SK-N-MC (cell line): ENCODE results near the gene NPPB.

Source experiments
- DNase-seq: peaks from one replicate; pipeline ENCODE4 v3.0.0-alpha.2; 2011; ENCODE audit warnings: low read depth, low spot score
- H3K27ac ChIP-seq: fragments of 200-600 bp; sonication (generic); 2 replicates; pipeline ENCODE4 v1.5.1; 2016; ENCODE audit warnings: mixed run types
- H3K36me3 ChIP-seq: fragments of 200-600 bp; sonication (generic); 2 replicates; pipeline ENCODE4 v1.6.1; 2017; ENCODE audit warnings: antibody characterized with exemption, low read length, mixed read lengths; ENCODE audit not compliant: insufficient read depth
- H3K4me3 ChIP-seq: fragments of 200-600 bp; sonication (generic); 2 replicates; pipeline ENCODE4 v1.5.1; 2016
- H3K9ac ChIP-seq: fragments of 200-600 bp; sonication (generic); 2 replicates; pipeline ENCODE4 v1.8.0; 2017; ENCODE audit warnings: mixed run types, mixed read lengths; ENCODE audit not compliant: insufficient read length
- H3K9me3 ChIP-seq: fragments of 200-600 bp; sonication (generic); 2 replicates; pipeline ENCODE4 v1.6.1; 2017; ENCODE audit warnings: low read depth, mild to moderate bottlenecking, antibody characterized with exemption, low read length, moderate library complexity, mixed read lengths
- EZH2 ChIP-seq: fragments of 200-600 bp; sonication (generic); IDR thresholded peaks from one replicate; pipeline ENCODE4 v1.6.1; 2017; ENCODE audit warnings: antibody characterized with exemption
- FOXP2 ChIP-seq: optimal IDR thresholded peaks from 2 replicates; pipeline ENCODE3; 2011; ENCODE audit warnings: mild to moderate bottlenecking, moderate library complexity; ENCODE audit not compliant: insufficient read depth; ENCODE audit errors: extremely low read length, control extremely low read depth
- POLR2AphosphoS5 ChIP-seq: IDR thresholded peaks from 2 replicates; pipeline ENCODE4 v1.6.1; 2012; ENCODE audit warnings: mild to moderate bottlenecking, low read depth, low read length, borderline replicate concordance

Gene NPPB

DNA sequence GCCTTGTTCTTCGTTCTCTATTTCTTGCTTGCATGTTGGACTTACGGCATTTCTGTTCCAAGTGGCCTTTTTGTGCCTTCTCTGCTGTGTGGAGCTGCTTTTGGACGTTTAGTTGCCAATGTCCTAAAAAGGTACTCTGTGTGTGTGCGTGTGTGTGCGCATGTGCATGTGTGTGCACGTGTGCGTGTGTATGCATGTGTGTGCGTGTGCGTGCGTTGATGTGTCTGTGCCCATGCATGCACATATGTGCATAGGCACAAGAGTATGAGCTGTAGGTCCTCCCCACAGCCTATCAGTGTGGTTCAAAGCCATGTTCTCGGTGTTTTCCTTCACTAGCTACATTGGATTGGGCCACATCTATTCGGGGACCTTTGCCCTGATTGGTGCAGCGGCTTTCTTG is 24.8 kb downstream of the NPPB start:
- TF ChIP-seq FOXP2 (no peak), EZH2 (no peak), POLR2AphosphoS5 (no peak)
- Histone ChIP-seq H3K9ac (no peak overlapping the region), H3K36me3 (peaks cover 81% of the 10 kb centered on the region), H3K4me3 (no peak overlapping the region), H3K27ac (no peak overlapping the region), H3K9me3 (no peaks in the 10 kb centered on the region)
- DNase-seq = no peak

DNA sequence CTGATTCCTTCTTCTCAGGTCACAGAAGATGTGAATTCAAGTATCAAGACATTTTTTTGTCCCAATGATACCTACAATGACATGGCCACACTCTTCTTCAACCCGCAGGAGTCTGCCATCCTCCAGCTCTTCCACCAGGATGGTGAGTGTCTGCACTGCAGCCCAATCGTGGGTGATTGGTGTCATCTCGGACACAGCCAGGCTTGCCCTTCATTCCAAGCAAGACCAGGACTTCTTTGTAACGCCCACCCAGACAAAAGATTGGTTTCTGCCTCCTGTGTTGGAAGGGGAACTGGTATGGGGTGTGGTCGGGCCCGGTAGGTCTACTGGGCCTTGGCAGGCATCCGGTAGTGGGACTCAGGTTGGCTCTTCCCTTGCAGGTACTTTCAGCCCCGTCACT is 25.2 kb downstream of the NPPB start:
- no peak overlapping the region for H3K9ac ChIP-seq
- H3K27ac ChIP-seq = no peak overlapping the region
- TF ChIP-seq POLR2AphosphoS5 (no peak), FOXP2 (no peak)
- H3K36me3 ChIP-seq = peaks cover 82% of the 10 kb centered on the region
- no peak overlapping the region for H3K4me3 ChIP-seq
- DNase-seq = no peak
- no peaks in the 10 kb centered on the region for H3K9me3 ChIP-seq

DNA sequence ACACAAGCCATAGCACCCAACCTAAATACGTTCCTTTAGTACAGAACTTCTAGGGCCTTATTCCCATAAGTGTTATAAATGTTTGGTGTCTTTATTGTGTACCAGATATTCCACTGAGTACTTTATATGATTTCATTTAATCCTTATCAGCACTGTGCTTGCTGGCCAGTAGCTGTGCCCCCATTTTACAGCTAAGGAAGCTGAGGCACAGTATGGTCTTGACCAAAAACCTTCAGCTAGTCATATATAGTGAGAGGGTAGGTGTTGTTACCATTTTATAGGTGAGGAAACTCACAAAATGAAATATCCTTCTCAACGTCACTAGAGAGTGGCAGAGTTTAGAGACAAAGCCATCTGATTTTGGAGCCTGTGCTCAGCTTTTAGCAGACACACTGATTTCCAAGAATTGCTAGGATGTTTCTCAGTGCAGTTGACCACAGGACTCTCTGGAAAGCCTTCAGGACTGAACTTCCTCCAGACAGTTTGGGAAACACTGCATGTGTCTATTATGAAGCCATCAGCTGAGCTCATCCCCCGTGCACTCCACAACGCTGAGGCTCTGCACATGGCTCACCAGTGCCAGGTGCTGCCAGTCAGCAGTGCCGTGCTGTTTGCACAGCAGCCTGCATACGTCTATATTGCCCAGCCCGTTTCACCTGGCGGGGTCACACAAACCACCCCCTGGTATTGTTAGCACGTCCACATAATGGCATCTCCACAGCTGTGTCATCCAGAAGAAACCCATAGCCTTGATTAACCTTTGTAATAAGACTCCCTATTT is 26.6 kb downstream of the NPPB start:
- Histone ChIP-seq H3K27ac (no peak overlapping the region), H3K9me3 (no peaks in the 10 kb centered on the region), H3K36me3 (peaks cover 82% of the 10 kb centered on the region), H3K9ac (no peak overlapping the region), H3K4me3 (no peak overlapping the region)
- TF ChIP-seq FOXP2 (no peak), EZH2 (no peak), POLR2AphosphoS5 (no peak)
- no peak for DNase-seq

DNA sequence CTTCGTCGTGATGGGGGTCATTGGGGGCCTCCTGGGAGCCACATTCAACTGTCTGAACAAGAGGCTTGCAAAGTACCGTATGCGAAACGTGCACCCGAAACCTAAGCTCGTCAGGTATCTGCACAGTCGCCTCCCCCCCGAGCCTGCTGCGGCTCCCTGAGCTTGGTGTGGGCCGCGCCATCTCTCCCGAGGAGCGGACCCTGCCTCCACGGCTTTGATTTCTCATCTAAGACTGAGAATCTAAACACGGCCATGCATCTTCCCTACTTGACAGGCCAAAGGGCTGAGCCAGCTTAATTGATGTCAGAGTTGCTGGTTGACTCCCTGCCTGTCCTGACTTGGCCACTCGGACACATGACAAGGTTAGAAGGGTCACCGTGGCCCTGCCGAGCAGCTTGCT is 30.2 kb downstream of the NPPB start:
- no peak overlapping the region for H3K4me3 ChIP-seq
- no peak overlapping the region for H3K9ac ChIP-seq
- H3K27ac ChIP-seq = no peak overlapping the region
- TF ChIP-seq EZH2 (no peak), FOXP2 (no peak), POLR2AphosphoS5 (no peak)
- H3K9me3 ChIP-seq = no peaks in the 10 kb centered on the region
- no peak for DNase-seq
- H3K36me3 ChIP-seq = peaks cover 77% of the 10 kb centered on the region

DNA sequence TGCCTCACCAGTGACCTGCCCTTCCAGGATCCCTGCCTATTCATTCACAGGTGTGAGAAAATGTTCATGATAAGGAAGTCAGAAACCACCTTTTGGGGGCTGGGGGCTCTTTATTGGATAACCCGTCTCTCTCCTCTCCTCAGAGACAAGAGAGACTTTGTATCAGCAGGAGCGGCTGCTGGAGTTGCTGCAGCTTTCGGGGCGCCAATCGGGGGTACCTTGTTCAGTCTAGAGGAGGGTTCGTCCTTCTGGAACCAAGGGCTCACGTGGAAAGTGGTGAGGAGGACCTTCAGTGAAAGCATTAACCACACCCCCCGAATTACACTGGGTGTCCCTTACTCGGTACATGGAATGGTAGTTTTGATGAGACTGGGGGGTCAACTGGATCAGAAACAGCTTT is 31.8 kb downstream of the NPPB start:
- H3K4me3 ChIP-seq = no peak overlapping the region
- H3K9ac ChIP-seq = no peak overlapping the region
- peaks cover 65% of the 10 kb centered on the region for H3K36me3 ChIP-seq
- H3K9me3 ChIP-seq = no peaks in the 10 kb centered on the region
- no peak for DNase-seq
- no peak overlapping the region for H3K27ac ChIP-seq
- TF ChIP-seq POLR2AphosphoS5 (no peak), FOXP2 (no peak), EZH2 (no peak)

DNA sequence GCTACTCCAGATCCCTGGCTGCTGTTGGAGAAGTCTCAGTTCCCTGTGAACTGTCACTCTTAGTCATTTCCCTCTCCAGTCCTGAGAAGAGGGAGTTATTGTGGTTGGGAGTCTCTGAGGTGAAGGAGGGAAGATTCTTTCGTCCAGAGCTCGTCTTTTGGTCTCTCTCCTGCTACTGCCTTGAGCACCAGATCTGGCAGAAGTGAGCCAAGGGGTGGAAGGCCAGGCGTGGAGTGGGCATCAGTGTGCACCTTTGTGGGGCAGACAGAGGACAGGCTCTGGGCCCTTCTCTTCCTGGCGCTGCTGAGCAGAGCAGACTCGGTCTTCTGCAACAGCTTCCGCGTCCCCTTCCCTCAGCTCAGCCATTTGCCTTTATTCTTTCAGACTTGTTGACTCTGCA is 33.6 kb downstream of the NPPB start:
- TF ChIP-seq FOXP2 (no peak), POLR2AphosphoS5 (no peak), EZH2 (no peak)
- Histone ChIP-seq H3K36me3 (peaks cover 53% of the 10 kb centered on the region), H3K27ac (no peak overlapping the region), H3K9ac (no peak overlapping the region), H3K4me3 (no peak overlapping the region), H3K9me3 (no peaks in the 10 kb centered on the region)
- DNase-seq = no peak

DNA sequence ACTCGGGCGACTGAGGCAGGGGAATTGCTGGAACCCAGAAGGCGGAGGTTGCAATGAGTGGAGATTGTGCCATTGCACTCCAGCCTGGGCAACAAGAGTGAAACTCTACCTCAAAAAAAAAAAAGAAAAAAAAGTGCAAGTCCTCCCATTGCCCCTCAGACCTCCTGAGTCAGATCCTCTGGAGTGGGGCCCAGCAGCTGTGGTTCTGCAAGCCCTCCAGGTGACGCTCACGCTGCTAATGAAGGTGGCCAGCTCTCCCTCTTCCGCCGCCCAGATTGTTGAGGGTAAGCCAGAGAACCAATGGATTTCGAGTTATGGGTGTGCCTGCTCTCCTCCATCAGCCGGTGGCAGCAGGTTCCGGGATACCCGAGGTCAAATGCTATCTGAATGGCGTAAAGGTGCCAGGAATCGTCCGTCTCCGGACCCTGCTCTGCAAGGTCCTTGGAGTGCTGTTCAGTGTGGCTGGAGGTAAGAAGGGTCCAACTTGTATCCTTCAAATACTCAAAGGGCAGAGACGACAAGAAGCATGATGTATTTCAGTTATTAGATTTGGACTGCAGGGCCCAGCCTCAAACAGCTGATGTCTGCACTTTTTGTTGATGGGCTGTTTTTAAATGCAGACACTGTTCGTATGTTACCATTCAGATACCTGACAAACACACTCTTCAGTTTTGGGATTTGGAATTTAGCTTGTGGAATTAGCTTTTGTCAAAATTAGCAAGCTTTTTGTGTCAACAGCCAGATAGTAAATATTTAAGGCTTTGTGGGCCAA is 35.2 kb downstream of the NPPB start:
- Histone ChIP-seq H3K4me3 (no peak overlapping the region), H3K36me3 (peaks cover 53% of the 10 kb centered on the region), H3K9ac (no peak overlapping the region), H3K27ac (no peak overlapping the region), H3K9me3 (no peaks in the 10 kb centered on the region)
- no peak for DNase-seq
- no peak for TF ChIP-seq EZH2
- no peak for TF ChIP-seq FOXP2
- no peak for TF ChIP-seq POLR2AphosphoS5

DNA sequence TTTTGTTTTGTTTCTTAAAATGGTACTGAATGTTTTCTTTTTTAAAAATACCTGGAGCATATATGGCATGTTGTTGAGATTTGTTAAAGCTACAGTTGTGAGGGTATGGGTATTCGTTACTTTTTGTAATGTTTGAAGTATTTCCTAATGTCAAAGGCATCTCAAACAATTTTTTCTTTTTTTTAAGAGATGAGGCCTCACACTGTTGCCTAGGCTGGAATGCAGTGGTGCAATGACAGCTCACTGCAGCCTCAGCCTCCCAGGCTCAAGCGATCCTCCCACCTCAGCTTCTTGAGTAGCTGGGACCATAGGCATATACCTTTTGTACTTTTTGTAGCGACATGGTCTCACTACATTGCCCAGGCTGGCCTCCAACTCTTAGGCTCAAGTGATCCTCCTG is 36.7 kb downstream of the NPPB start:
- H3K36me3 ChIP-seq = peaks cover 52% of the 10 kb centered on the region
- no peak overlapping the region for H3K27ac ChIP-seq
- no peak for DNase-seq
- no peak for TF ChIP-seq FOXP2
- no peak for TF ChIP-seq POLR2AphosphoS5
- no peak for TF ChIP-seq EZH2
- no peak overlapping the region for H3K9ac ChIP-seq
- no peak overlapping the region for H3K4me3 ChIP-seq
- H3K9me3 ChIP-seq = no peaks in the 10 kb centered on the region

DNA sequence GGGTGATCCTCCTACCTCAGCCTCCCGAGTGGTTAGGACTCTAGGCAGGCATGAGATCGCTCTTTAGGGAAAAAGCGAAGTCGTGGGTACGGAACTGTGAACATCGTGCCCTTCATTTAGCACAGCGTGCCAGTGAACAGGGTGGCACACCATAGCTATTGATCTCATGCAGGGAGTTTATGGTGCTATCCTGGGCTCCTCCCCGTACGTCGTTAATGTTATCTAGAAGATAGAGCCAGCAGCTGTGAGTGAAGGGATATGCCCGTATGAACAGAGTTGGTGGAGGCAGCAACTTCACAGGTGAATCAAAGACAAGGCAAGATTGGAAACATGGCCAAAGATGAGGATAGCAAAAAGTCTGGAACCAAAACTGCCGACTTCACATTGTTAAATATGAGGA is 41.6 kb downstream of the NPPB start:
- Histone ChIP-seq H3K36me3 (peaks cover 52% of the 10 kb centered on the region), H3K9ac (no peak overlapping the region), H3K4me3 (no peak overlapping the region), H3K9me3 (no peaks in the 10 kb centered on the region), H3K27ac (no peak overlapping the region)
- no peak for TF ChIP-seq EZH2
- no peak for TF ChIP-seq FOXP2
- TF ChIP-seq POLR2AphosphoS5 = no peak
- no peak for DNase-seq
